B cell (primary cell): ENCODE results near the gene RGS17. TPM values are rescaled to one million over a fixed set of nuclear protein-coding genes. Genes with fewer than 3 reads are reported as not detected.

Experiments used
- ATAC-seq: fragments of 200-7000 bp; cut with Tn5 transposase; one replicate; pipeline ENCODE4 v1.10.0; 2021; ENCODE audit warnings: low read depth, mild to moderate bottlenecking, moderate number of reproducible peaks, moderate library complexity
- CTCF ChIA-PET: fragments of 350-600 bp; sonication (Branson Sonifier 250); formaldehyde crosslinking; loops from one replicate; lab custom pipeline; 2021; ENCODE audit warnings: antibody characterized with exemption, inconsistent platforms; lab: Charles Lee
- POLR2A ChIA-PET: fragments of 350-600 bp; sonication (Branson Sonifier 250); formaldehyde crosslinking; loops from one replicate; lab custom pipeline; 2021; ENCODE audit warnings: antibody characterized with exemption; lab: Charles Lee
- DNase-seq: peaks from one replicate; pipeline ENCODE4 v3.0.0; 2013
- H2AFZ ChIP-seq: 2 replicates; pipeline ENCODE4 v1.6.1; 2012; ENCODE audit warnings: mild to moderate bottlenecking, low read depth, low read length; ENCODE audit not compliant: insufficient read depth, poor library complexity, severe bottlenecking
- H3K27ac ChIP-seq, 2 donors: 1 replicate in 1 of 2; 2 replicates in 1 of 2; pipeline ENCODE4 v1.5.1; 2012 to 2013; ENCODE audit warnings: low read length in 2 of 2, mild to moderate bottlenecking in 2 of 2, moderate library complexity in 1 of 2
- H3K27me3 ChIP-seq, 4 experiments: fragments of 200-600 bp in 1 of 4; sonication (generic) in 1 of 4; replicated peaks in 1 of 4; 1 replicate in 2 of 4; 2 replicates in 2 of 4; pipeline versions ENCODE4 v1.6.1 to v1.7.0; 2013 to 2016; ENCODE audit warnings: low read length in 3 of 4, mild to moderate bottlenecking in 2 of 4, mixed read lengths in 1 of 4, moderate library complexity in 1 of 4; ENCODE audit not compliant: insufficient read depth in 4 of 4, control insufficient read depth in 3 of 4; ENCODE audit errors: control extremely low read depth in 1 of 4
- H3K36me3 ChIP-seq, 2 experiments: replicated peaks in 1 of 2; 1 replicate in 1 of 2; 2 replicates in 1 of 2; pipeline versions ENCODE4 v1.6.1 to v1.7.1; 2013; ENCODE audit warnings: low read length in 1 of 2; ENCODE audit not compliant: insufficient read depth in 2 of 2, control insufficient read depth in 1 of 2; ENCODE audit errors: control extremely low read depth in 1 of 2, extremely low read depth in 1 of 2
- H3K4me1 ChIP-seq, 2 donors: fragments of 200-600 bp in 1 of 2; sonication (generic) in 1 of 2; 1 replicate in 1 of 2; 2 replicates in 1 of 2; pipeline versions ENCODE4 v1.5.1 to v1.6.1; 2013 to 2017; ENCODE audit warnings: low read length in 2 of 2; ENCODE audit not compliant: control insufficient read depth in 2 of 2, insufficient read depth in 2 of 2
- H3K4me2 ChIP-seq: replicated peaks from 2 replicates; pipeline ENCODE3; 2012; ENCODE audit warnings: mild to moderate bottlenecking, low read depth, low read length; ENCODE audit not compliant: poor library complexity, severe bottlenecking
- H3K4me3 ChIP-seq, 5 experiments: fragments of 200-600 bp in 1 of 5; sonication (generic) in 1 of 5; 1 replicate in 3 of 5; 2 replicates in 2 of 5; pipeline versions ENCODE4 v1.5.1 to v1.7.0; 2011 to 2016; ENCODE audit warnings: low read length in 4 of 5, mild to moderate bottlenecking in 4 of 5, low read depth in 2 of 5, control low read depth in 1 of 5, moderate library complexity in 1 of 5; ENCODE audit not compliant: insufficient read depth in 1 of 5; ENCODE audit errors: control extremely low read depth in 1 of 5, extremely low read depth in 1 of 5
- H3K79me2 ChIP-seq: fragments of 200-600 bp; sonication (generic); one replicate; pipeline ENCODE4 v1.6.0; 2016; ENCODE audit warnings: low read length; ENCODE audit not compliant: control insufficient read depth, insufficient read depth
- H3K9ac ChIP-seq: fragments of 200-600 bp; sonication (generic); 2 replicates; pipeline ENCODE4 v1.6.1; 2017; ENCODE audit warnings: mild to moderate bottlenecking, low read length, moderate library complexity
- H3K9me3 ChIP-seq, 3 donors: one replicate each; pipeline versions ENCODE4 v1.6.1 to v1.7.1; 2013; ENCODE audit warnings: low read length in 2 of 3; ENCODE audit not compliant: control insufficient read depth in 2 of 3, insufficient read depth in 1 of 3; ENCODE audit errors: control extremely low read depth in 1 of 3
- H4K20me1 ChIP-seq: 2 replicates; pipeline ENCODE4 v1.6.0; 2012; ENCODE audit warnings: mild to moderate bottlenecking, low read length; ENCODE audit not compliant: insufficient read depth, control insufficient read depth, poor library complexity, severe bottlenecking
- H3K27ac Mint-ChIP-seq: one replicate; pipeline ENCODE4 v1.8.0; 2021; ENCODE audit warnings: mixed read lengths
- H3K27me3 Mint-ChIP-seq: one replicate; pipeline ENCODE4 v1.8.0; 2021; ENCODE audit warnings: mixed read lengths
- H3K4me1 Mint-ChIP-seq: one replicate; pipeline ENCODE4 v1.8.0; 2021; ENCODE audit warnings: mixed read lengths
- H3K4me3 Mint-ChIP-seq: one replicate; pipeline ENCODE4 v1.8.0; 2021; ENCODE audit warnings: mixed read lengths
- H3K9me3 Mint-ChIP-seq: one replicate; pipeline ENCODE4 v1.8.0; 2022; ENCODE audit warnings: mixed read lengths; ENCODE audit not compliant: insufficient read depth
- CTCF ChIP-seq: fragments of 200-600 bp; IDR thresholded peaks from one replicate; pipeline ENCODE4 v1.8.0; 2022; ENCODE audit warnings: antibody characterized with exemption, mild to moderate bottlenecking
- EZH2 ChIP-seq: IDR thresholded peaks from 2 replicates; pipeline ENCODE4 v1.6.1; 2012; ENCODE audit warnings: borderline replicate concordance, low read depth, mild to moderate bottlenecking, moderate library complexity, low read length; ENCODE audit not compliant: insufficient read depth, poor library complexity, severe bottlenecking
- WGBS: methylation state at CpG from one replicate; pipeline ENCODE4 v1.1.5; 2013; ENCODE audit warnings: missing lambda C conversion rate; ENCODE audit not compliant: insufficient coverage; 5-methylcytosine and 5-hydroxymethylcytosine counted together
- intact Hi-C: fragments of 100-400 bp; cut with micrococcal nuclease; formaldehyde crosslinking; loops from one replicate; pipeline ENCODE4 v1.10.0; 2022
- polyA plus RNA-seq: library from polyadenylated mRNA; depleted of rRNA; stranded (reverse); fragments of >200 nt; gene quantifications from 2 replicates; pipeline ENCODE4 v1.2.3, GENCODE V29; 2012
- total RNA-seq, 2 donors: library from RNA; stranded (reverse); fragments of 120-200 nt in 1 of 2; gene quantifications; 1 replicate in 1 of 2; 2 replicates in 1 of 2; pipeline versions ENCODE4 v1.2.3 to v1.2.4, GENCODE V29; 2013 to 2022

The RGS17 gene
- total and polyA plus RNA-seq, 2 donors (not counting 1 experiment from before 2014, with no cell fraction given): not detected

GRCh38 chr6:152976749-152977148 lies 154.3 kb downstream of the RGS17 start:
- H3K4me3 ChIP-seq: no peak overlapping the region
- intact Hi-C loops: no loop called here
- Mint-ChIP-seq H3K4me1 (peaks cover 35% of the 10 kb centered on the region), H3K27ac (no peak overlapping the region), H3K9me3 (no peaks in the 10 kb centered on the region), H3K4me3 (no peak overlapping the region), H3K27me3 (no peaks in the 10 kb centered on the region)
- H3K36me3 ChIP-seq: peaks cover 5 to 28% of the 10 kb centered on the region in 2 experiments
- ATAC-seq: no peak
- no peak overlapping the region for H2AFZ ChIP-seq
- ChIA-PET CTCF (no interaction called here), POLR2A (no interaction called here)
- peaks cover 17% of the 10 kb centered on the region for H4K20me1 ChIP-seq
- H3K79me2 ChIP-seq: peaks cover 61% of the 10 kb centered on the region
- WGBS: no CpG with 5 or more reads among the region's 1 CpG
- H3K9ac ChIP-seq: no peak overlapping the region
- no peak overlapping the region for H3K4me2 ChIP-seq
- no peak overlapping the region for H3K27ac ChIP-seq
- H3K27me3 ChIP-seq: no peaks in the 10 kb centered on the region
- H3K9me3 ChIP-seq: no peaks in the 10 kb centered on the region
- peaks cover 4 to 15% of the 10 kb centered on the region in 2 donors for H3K4me1 ChIP-seq
- DNase-seq: no peak
- TF ChIP-seq CTCF: no peak

GRCh38 chr6:152975204-152975915 lies 155.7 kb downstream of the RGS17 start:
- Histone ChIP-seq H3K9me3 (no peaks in the 10 kb centered on the region), H4K20me1 (peaks cover 8% of the 10 kb centered on the region), H3K36me3 (peaks cover 3 to 39% of the 10 kb centered on the region in 2 experiments), H3K4me3 (no peak overlapping the region), H3K79me2 (peaks cover 47% of the 10 kb centered on the region), H3K4me1 (peaks cover 4 to 6% of the 10 kb centered on the region in 2 donors), H3K9ac (no peak overlapping the region), H2AFZ (no peak overlapping the region), H3K27me3 (no peaks in the 10 kb centered on the region), H3K4me2 (peak overlapping the region; percentile 21), H3K27ac (no peak overlapping the region)
- Mint-ChIP-seq H3K4me3 (no peak overlapping the region), H3K27me3 (no peaks in the 10 kb centered on the region), H3K4me1 (peaks cover 25% of the 10 kb centered on the region), H3K9me3 (no peaks in the 10 kb centered on the region), H3K27ac (no peak overlapping the region)
- ChIA-PET POLR2A (no interaction called here), CTCF (no interaction called here)
- peak; percentile 14 for DNase-seq
- TF ChIP-seq CTCF: no peak
- TF ChIP-seq EZH2: no peak
- WGBS: no CpG with 5 or more reads among the region's 4 CpGs
- intact Hi-C loops: no loop called here
- ATAC-seq: no peak
